Ovary (tissue), 9 donors: ENCODE results near the gene STIM2. TPM values are rescaled to one million over a fixed set of nuclear protein-coding genes. Genes with fewer than 3 reads are reported as not detected.

ENCODE experiments used
- DNase-seq, 5 donors: peaks; one replicate each; pipeline ENCODE4 v3.0.0-alpha.2; 2019 to 2020
- H3K27ac ChIP-seq, 2 donors: fragments of 200-600 bp; one replicate each; pipeline versions ENCODE4 v1.5.1 to v1.8.0; 2019 to 2022
- H3K27me3 ChIP-seq: fragments of 200-600 bp; one replicate; pipeline ENCODE4 v1.8.0; 2022
- H3K36me3 ChIP-seq: fragments of 200-600 bp; sonication (generic); one replicate; pipeline ENCODE4 v1.5.1; 2019
- H3K4me1 ChIP-seq: one replicate; pipeline ENCODE4 v1.8.1; 2013; ENCODE audit warnings: mild to moderate bottlenecking, moderate library complexity; ENCODE audit not compliant: insufficient read depth
- H3K4me3 ChIP-seq: fragments of 200-600 bp; sonication (generic); one replicate; pipeline ENCODE4 v1.5.1; 2017
- H3K9me3 ChIP-seq, 2 donors: fragments of 200-600 bp in 1 of 2; sonication (generic) in 1 of 2; one replicate each; pipeline versions ENCODE4 v1.5.1 to v1.8.1; 2013 to 2019; ENCODE audit warnings: mild to moderate bottlenecking in 1 of 2, moderate library complexity in 1 of 2
- CTCF ChIP-seq, 3 donors: fragments of 450-650 bp in 2 of 3; fragments of 200-600 bp in 1 of 3; IDR thresholded peaks; one replicate each; pipeline versions ENCODE4 v1.5.1 to v1.8.0; 2016 to 2022; ENCODE audit warnings: antibody characterized with exemption in 3 of 3, mild to moderate bottlenecking in 1 of 3
- EP300 ChIP-seq: sonication (generic); formaldehyde crosslinking; IDR thresholded peaks from one replicate; pipeline ENCODE4 v1.6.1; 2017; ENCODE audit warnings: antibody characterized with exemption
- POLR2A ChIP-seq: fragments of 450-650 bp; IDR thresholded peaks from one replicate; pipeline ENCODE4 v1.6.1; 2017; ENCODE audit warnings: antibody characterized with exemption, mild to moderate bottlenecking, moderate library complexity
- WGBS, 3 donors: extraction: QIAGEN DNeasy Blood & Tissue Kit in 1 of 3; methylation state at CpG; one replicate each; pipeline versions ENCODE4 v1.1.5 to v1.1.7; 2013 to 2017; 5-methylcytosine and 5-hydroxymethylcytosine counted together
- intact Hi-C, 4 donors: fragments of 100-400 bp; cut with DNase I; formaldehyde crosslinking; loops; one replicate each; pipeline versions ENCODE4 v1.11.0 to v1.15.1; 2022 to 2023
- polyA plus RNA-seq, 2 donors: library from polyadenylated mRNA; stranded (reverse); fragments of 200-250 nt in 1 of 2; fragments of 350-450 nt in 1 of 2; fragmentation: Illumina TruSeq in 1 of 2; extraction: RNeasy Lipid Tissue Mini Kit (QIAGEN cat#74804) in 1 of 2; gene quantifications; one replicate each; pipeline ENCODE4 v1.2.3, GENCODE V29; 2013 to 2014
- total RNA-seq, 7 donors: library from RNA; depleted of rRNA in 2 of 7; stranded (reverse); fragments of >200 nt in 2 of 7; fragmentation: NEBNext Ultra II Directional in 3 of 7; extraction: Animal tissue kit (Norgen Biotek cat#: 25700) in 3 of 7; gene quantifications; one replicate each; pipeline versions ENCODE4 v1.1.0 to v1.2.4, GENCODE V29; 2016 to 2023
- donor health status: DM: no; HTN: no; CAD: no; lungs with moderate emphysema.
- donor health status: DM: no; HTN: no; CAD: no.
- donor health status: Bipolar disorder and iron deficiency.
- donor health status: DM: yes; HTN: yes; CAD: no.
- donor health status: DM: no; HTN: no; CAD: no.
- donor health status: DM: yes; HTN: yes; CAD: no.

STIM2 gene
- total and polyA plus RNA-seq, 9 donors = 24.0 to 47.9 (median 38.8) TPM

- WGBS, 3 donors = 93 to 97% (median 96%) methylated on average over 2 of the region's 2 CpGs
- H3K4me1 ChIP-seq = peaks cover 12% of the 10 kb centered on the region
- no peaks in the 10 kb centered on the region for H3K27me3 ChIP-seq
- H3K27ac ChIP-seq = no peak overlapping the region
- intact Hi-C loops = no loop called here
- DNase-seq = no peak
- TF ChIP-seq POLR2A (no peak), CTCF (IDR thresholded peaks at IDR 0.05) (no peak), EP300 (no peak)
- no peak overlapping the region for H3K4me3 ChIP-seq
- no peaks in the 10 kb centered on the region for H3K9me3 ChIP-seq
- H3K36me3 ChIP-seq = no peaks in the 10 kb centered on the region
Observed at GRCh38 chr4:26870576-26871262, 10.1 kb downstream of the STIM2 start.

GRCh38 chr4:26871611-26872010 is 11.0 kb downstream of the STIM2 start:
- H3K27me3 ChIP-seq = no peaks in the 10 kb centered on the region
- no peak for DNase-seq
- H3K4me1 ChIP-seq = peaks cover 8% of the 10 kb centered on the region
- H3K36me3 ChIP-seq = no peaks in the 10 kb centered on the region
- no peak overlapping the region for H3K27ac ChIP-seq
- WGBS, 3 donors = 18 to 38% (median 36%) methylated on average over 3 of the region's 3 CpGs
- no peaks in the 10 kb centered on the region for H3K9me3 ChIP-seq
- no peak for TF ChIP-seq POLR2A
- TF ChIP-seq EP300 = no peak
- intact Hi-C loops = no loop called here
- no peak overlapping the region for H3K4me3 ChIP-seq

GRCh38 chr4:26873391-26874026 is 12.9 kb downstream of the STIM2 start:
- TF ChIP-seq EP300 (no peak), CTCF (IDR thresholded peaks at IDR 0.05) (no peak), POLR2A (no peak)
- no peaks in the 10 kb centered on the region for H3K36me3 ChIP-seq
- 87 to 98% (median 91%) methylated on average over 5 to 10 of the region's 10 CpGs for WGBS, 3 donors
- H3K4me1 ChIP-seq = peaks cover 8% of the 10 kb centered on the region
- H3K27me3 ChIP-seq = no peaks in the 10 kb centered on the region
- no peaks in the 10 kb centered on the region for H3K9me3 ChIP-seq
- intact Hi-C loops = no loop called here
- H3K4me3 ChIP-seq = no peak overlapping the region
- no peak for DNase-seq
- H3K27ac ChIP-seq = no peak overlapping the region

GRCh38 chr4:26874110-26874509 is 13.5 kb downstream of the STIM2 start:
- H3K36me3 ChIP-seq = no peaks in the 10 kb centered on the region
- H3K4me1 ChIP-seq = peaks cover 5% of the 10 kb centered on the region
- no peak for DNase-seq
- WGBS, 3 donors = 91 to 96% (median 95%) methylated on average over 7 of the region's 7 CpGs
- no peak overlapping the region for H3K4me3 ChIP-seq
- no peaks in the 10 kb centered on the region for H3K27me3 ChIP-seq
- intact Hi-C loops = no loop called here
- H3K27ac ChIP-seq = no peak overlapping the region
- no peak for TF ChIP-seq EP300
- no peak for TF ChIP-seq POLR2A
- H3K9me3 ChIP-seq = no peaks in the 10 kb centered on the region

GRCh38 chr4:26877406-26877805 is 16.8 kb downstream of the STIM2 start:
- no peak overlapping the region for H3K27ac ChIP-seq
- H3K36me3 ChIP-seq = no peaks in the 10 kb centered on the region
- H3K9me3 ChIP-seq = no peaks in the 10 kb centered on the region
- no peaks in the 10 kb centered on the region for H3K27me3 ChIP-seq
- no peak for TF ChIP-seq POLR2A
- no peak for TF ChIP-seq EP300
- no peak for TF ChIP-seq CTCF (IDR thresholded peaks at IDR 0.05)
- no peak for DNase-seq
- intact Hi-C loops = no loop called here
- WGBS, 3 donors = 95 to 98% (median 95%) methylated on average over 3 of the region's 3 CpGs
- H3K4me1 ChIP-seq = peaks cover 6% of the 10 kb centered on the region
- no peak overlapping the region for H3K4me3 ChIP-seq
